ENCODE measurements around the gene ANKRD34C. TPM values are rescaled to one million over a fixed set of nuclear protein-coding genes. Genes with fewer than 3 reads are reported as not detected.

Gene ANKRD34C
- total RNA-seq, 2 donors from 2014 or later, result 0.20 TPM; not detected in 1

GRCh38 chr15:79283252-79284048, 928 bp downstream of the ANKRD34C start:
- no peak overlapping the region for H3K27ac ChIP-seq
- no peak overlapping the region for H3K4me3 ChIP-seq
- H3K36me3 ChIP-seq, result no peaks in the 10 kb centered on the region
- TF ChIP-seq, protein P1, sequence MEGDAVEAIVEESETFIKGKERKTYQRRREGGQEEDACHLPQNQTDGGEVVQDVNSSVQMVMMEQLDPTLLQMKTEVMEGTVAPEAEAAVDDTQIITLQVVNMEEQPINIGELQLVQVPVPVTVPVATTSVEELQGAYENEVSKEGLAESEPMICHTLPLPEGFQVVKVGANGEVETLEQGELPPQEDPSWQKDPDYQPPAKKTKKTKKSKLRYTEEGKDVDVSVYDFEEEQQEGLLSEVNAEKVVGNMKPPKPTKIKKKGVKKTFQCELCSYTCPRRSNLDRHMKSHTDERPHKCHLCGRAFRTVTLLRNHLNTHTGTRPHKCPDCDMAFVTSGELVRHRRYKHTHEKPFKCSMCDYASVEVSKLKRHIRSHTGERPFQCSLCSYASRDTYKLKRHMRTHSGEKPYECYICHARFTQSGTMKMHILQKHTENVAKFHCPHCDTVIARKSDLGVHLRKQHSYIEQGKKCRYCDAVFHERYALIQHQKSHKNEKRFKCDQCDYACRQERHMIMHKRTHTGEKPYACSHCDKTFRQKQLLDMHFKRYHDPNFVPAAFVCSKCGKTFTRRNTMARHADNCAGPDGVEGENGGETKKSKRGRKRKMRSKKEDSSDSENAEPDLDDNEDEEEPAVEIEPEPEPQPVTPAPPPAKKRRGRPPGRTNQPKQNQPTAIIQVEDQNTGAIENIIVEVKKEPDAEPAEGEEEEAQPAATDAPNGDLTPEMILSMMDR (IDR thresholded peaks at IDR 0.05), result peak in 1 of 2 donors; percentile 10
- peaks cover 3 to 11% of the 10 kb centered on the region in 2 donors for H3K27me3 ChIP-seq
- DNase-seq (ENCODE audit: low spot score), result no peak
- H3K9me3 ChIP-seq, result no peaks in the 10 kb centered on the region
- H3K4me1 ChIP-seq, result no peaks in the 10 kb centered on the region

DNA sequence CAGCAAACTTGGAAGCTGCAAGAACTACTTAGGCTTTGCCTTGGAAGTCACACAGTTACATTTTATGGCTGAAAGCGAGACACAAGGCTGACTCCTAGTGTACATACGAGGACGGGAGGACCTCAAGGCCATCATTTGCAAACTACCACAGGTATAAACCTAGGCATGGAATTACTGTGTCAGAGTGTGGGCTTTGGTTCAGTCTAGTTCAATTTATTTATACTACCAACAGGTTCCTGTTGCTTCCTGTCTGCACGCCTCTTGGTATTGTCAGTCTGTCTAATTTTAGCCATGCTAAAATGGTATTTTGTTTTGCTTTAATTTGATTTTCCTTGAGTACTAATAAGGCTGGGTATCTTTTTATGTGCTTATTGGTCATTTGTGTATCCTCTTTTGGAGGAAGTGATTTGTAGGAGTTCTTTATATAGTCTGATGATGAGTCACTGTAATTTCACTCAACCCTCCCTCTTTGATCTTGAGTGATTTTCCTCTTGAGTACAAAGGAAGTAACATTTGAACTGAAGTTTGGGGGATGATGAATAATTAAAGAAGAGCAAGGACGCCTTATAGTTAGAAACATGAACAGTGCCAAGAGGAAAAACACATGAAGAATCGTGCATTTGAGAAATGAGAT, 8.2 kb downstream of the ANKRD34C start:
- DNase-seq (ENCODE audit: low spot score), result no peak
- H3K27me3 ChIP-seq, result no peaks in the 10 kb centered on the region
- TF ChIP-seq, protein P1 (IDR thresholded peaks at IDR 0.05), result no peak
- no peak overlapping the region for H3K4me3 ChIP-seq
- H3K4me1 ChIP-seq, result no peaks in the 10 kb centered on the region
- no peaks in the 10 kb centered on the region for H3K9me3 ChIP-seq
- H3K36me3 ChIP-seq, result no peaks in the 10 kb centered on the region
- no peak overlapping the region for H3K27ac ChIP-seq

- H3K4me3 ChIP-seq, result no peak overlapping the region
- DNase-seq (ENCODE audit: low spot score), result no peak
- no peaks in the 10 kb centered on the region for H3K4me1 ChIP-seq
- H3K27me3 ChIP-seq, result no peaks in the 10 kb centered on the region
- no peaks in the 10 kb centered on the region for H3K9me3 ChIP-seq
- TF ChIP-seq, protein P1 (IDR thresholded peaks at IDR 0.05), result no peak
- no peaks in the 10 kb centered on the region for H3K36me3 ChIP-seq
- no peak overlapping the region for H3K27ac ChIP-seq
These were observed 9.5 kb downstream of the ANKRD34C start for GRCh38 chr15:79292011-79292410.

- Histone ChIP-seq H3K4me1 (no peaks in the 10 kb centered on the region), H3K27me3 (no peaks in the 10 kb centered on the region), H3K9me3 (no peaks in the 10 kb centered on the region), H3K27ac (no peak overlapping the region), H3K36me3 (no peaks in the 10 kb centered on the region), H3K4me3 (no peak overlapping the region)
- TF ChIP-seq, protein P1 (IDR thresholded peaks at IDR 0.05), result no peak
- DNase-seq (ENCODE audit: low spot score), result no peak
These were observed 11.6 kb downstream of the ANKRD34C start for GRCh38 chr15:79294075-79294474.

GRCh38 chr15:79296583-79296982, 14.1 kb downstream of the ANKRD34C start:
- H3K27ac ChIP-seq, result no peak overlapping the region
- H3K4me1 ChIP-seq, result no peaks in the 10 kb centered on the region
- H3K27me3 ChIP-seq, result no peaks in the 10 kb centered on the region
- no peaks in the 10 kb centered on the region for H3K9me3 ChIP-seq
- no peak for DNase-seq (ENCODE audit: low spot score)
- H3K4me3 ChIP-seq, result no peak overlapping the region
- no peaks in the 10 kb centered on the region for H3K36me3 ChIP-seq
- TF ChIP-seq, protein P1 (IDR thresholded peaks at IDR 0.05), result no peak

All from right atrium auricular region (tissue), 2 donors.